GM13977 (cell line): ENCODE results near the gene DRC3.
"Not testable (repeated sequence)": the region's sequence is repeated elsewhere in the genome, so short reads cannot be mapped to it uniquely, and the experiment has no call there.

Source experiments
- DNase-seq: peaks from one replicate; pipeline ENCODE4 v3.0.0; 2012; ENCODE audit warnings: low spot score
- CTCF ChIP-seq: IDR thresholded peaks from 2 replicates; pipeline ENCODE4 v1.5.1; 2012; ENCODE audit warnings: mild to moderate bottlenecking, control low read depth; ENCODE audit not compliant: insufficient read depth; ENCODE audit errors: extremely low read depth, missing control alignments
- in situ Hi-C: fragments of 300-500 bp; cut with MboI; formaldehyde crosslinking; loops from one replicate; pipeline ENCODE4 v1.12.0; 2022; ENCODE audit warnings: low sequenced_read_pairs, low pct_unique_long_range_greater_than_20kb, mixed read lengths, inconsistent platforms; ENCODE audit not compliant: unreplicated experiment

The DRC3 gene

GRCh38 chr17:17954079-17954478, 18.6 kb upstream of the DRC3 start:
- in situ Hi-C loops, result no loop called here
- DNase-seq, result no peak
- no peak for TF ChIP-seq CTCF

GRCh38 chr17:17955790-17956341, 16.8 kb upstream of the DRC3 start:
- DNase-seq, in situ Hi-C loops: not testable (repeated sequence)

- in situ Hi-C loops, result no loop called here
- DNase-seq, result no peak
- no peak for TF ChIP-seq CTCF
These were observed 15.1 kb upstream of the DRC3 start for GRCh38 chr17:17957584-17957916.

- no peak for DNase-seq
- no peak for TF ChIP-seq CTCF
- in situ Hi-C loops, result no loop called here
These were observed 13.7 kb upstream of the DRC3 start for GRCh38 chr17:17958982-17959381.

- DNase-seq, result peak; percentile 63
- in situ Hi-C loops, result no loop called here
- TF ChIP-seq CTCF, result no peak
These were observed 12.9 kb upstream of the DRC3 start for GRCh38 chr17:17959520-17960361.

- no peak for DNase-seq
- in situ Hi-C loops, result no loop called here
These were observed 12.1 kb upstream of the DRC3 start for GRCh38 chr17:17960500-17961030.

More at GRCh38 chr17:17960500-17961030, 12.1 kb upstream of the DRC3 start:
- no peak for TF ChIP-seq CTCF
